ENCODE data around the gene LSS. TPM values are rescaled to one million over a fixed set of nuclear protein-coding genes. Genes with fewer than 3 reads are reported as not detected.

The LSS gene
- total RNA-seq, 1 donor from 2014 or later = 52.0 TPM

- H3K4me1 ChIP-seq = peaks cover 25% of the 10 kb centered on the region
- intact Hi-C loops (cut with micrococcal nuclease) = no loop called here
- no peaks in the 10 kb centered on the region for H3K9me3 ChIP-seq (replicated peaks)
- no peaks in the 10 kb centered on the region for H3K27me3 ChIP-seq (ENCODE audit: low read depth)
- no peak overlapping the region for H3K4me3 ChIP-seq
- H3K27ac ChIP-seq (replicated peaks) = peak overlapping the region; percentile 30
- H3K36me3 ChIP-seq = peaks cover 96% of the 10 kb centered on the region
- DNase-seq = no peak
- no peak for TF ChIP-seq CTCF (IDR thresholded peaks at IDR 0.05; ENCODE audit: borderline replicate concordance)
Observed at GRCh38 chr21:46250146-46250725, 21.7 kb upstream of the LSS start.

GRCh38 chr21:46248827-46249226, 20.3 kb upstream of the LSS start:
- intact Hi-C loops (cut with micrococcal nuclease) = no loop called here
- H3K9me3 ChIP-seq (replicated peaks) = no peaks in the 10 kb centered on the region
- H3K4me3 ChIP-seq = no peak overlapping the region
- peaks cover 96% of the 10 kb centered on the region for H3K36me3 ChIP-seq
- H3K27ac ChIP-seq (replicated peaks) = no peak overlapping the region
- peaks cover 11% of the 10 kb centered on the region for H3K4me1 ChIP-seq
- H3K27me3 ChIP-seq (ENCODE audit: low read depth) = no peaks in the 10 kb centered on the region
- no peak for TF ChIP-seq CTCF (IDR thresholded peaks at IDR 0.05; ENCODE audit: borderline replicate concordance)
- no peak for DNase-seq

GRCh38 chr21:46248422-46248782, 19.8 kb upstream of the LSS start:
- Histone ChIP-seq H3K4me3 (no peak overlapping the region), H3K27ac (replicated peaks) (no peak overlapping the region), H3K4me1 (peaks cover 7% of the 10 kb centered on the region), H3K27me3 (ENCODE audit: low read depth) (no peaks in the 10 kb centered on the region), H3K36me3 (peaks cover 96% of the 10 kb centered on the region), H3K9me3 (replicated peaks) (no peaks in the 10 kb centered on the region)
- no peak for DNase-seq
- intact Hi-C loops (cut with micrococcal nuclease) = no loop called here
- no peak for TF ChIP-seq CTCF (IDR thresholded peaks at IDR 0.05; ENCODE audit: borderline replicate concordance)

- Histone ChIP-seq H3K36me3 (peaks cover 96% of the 10 kb centered on the region), H3K9me3 (replicated peaks) (no peaks in the 10 kb centered on the region), H3K27me3 (ENCODE audit: low read depth) (no peaks in the 10 kb centered on the region), H3K4me3 (no peak overlapping the region), H3K4me1 (peaks cover 3% of the 10 kb centered on the region), H3K27ac (replicated peaks) (no peak overlapping the region)
- no peak for TF ChIP-seq CTCF (IDR thresholded peaks at IDR 0.05; ENCODE audit: borderline replicate concordance)
- intact Hi-C loops (cut with micrococcal nuclease) = no loop called here
- no peak for DNase-seq
Observed at GRCh38 chr21:46247699-46248421, 19.3 kb upstream of the LSS start.

- no peak overlapping the region for H3K4me3 ChIP-seq
- DNase-seq = no peak
- intact Hi-C loops (cut with micrococcal nuclease) = no loop called here
- TF ChIP-seq CTCF (IDR thresholded peaks at IDR 0.05; ENCODE audit: borderline replicate concordance) = no peak
- no peaks in the 10 kb centered on the region for H3K27me3 ChIP-seq (ENCODE audit: low read depth)
- H3K27ac ChIP-seq (replicated peaks) = no peak overlapping the region
- no peaks in the 10 kb centered on the region for H3K4me1 ChIP-seq
- no peaks in the 10 kb centered on the region for H3K9me3 ChIP-seq (replicated peaks)
- H3K36me3 ChIP-seq = peaks cover 95% of the 10 kb centered on the region
Observed at GRCh38 chr21:46246345-46246744, 17.8 kb upstream of the LSS start.
